SKM-1 (cell line): ENCODE measurements around the gene EDN2.

Source experiments
- DNase-seq: peaks from one replicate; lab custom pipeline; 2025; ENCODE audit not compliant: unreplicated experiment; lab: John Stamatoyannopoulos, UW

Gene EDN2

GRCh38 chr1:41486053-41486370, 1.5 kb upstream of the EDN2 start:
- DNase-seq = no peak

- no peak for DNase-seq
These were observed 1.1 kb upstream of the EDN2 start for GRCh38 chr1:41485605-41486004.

- DNase-seq = no peak
These were observed 502 bp downstream of the EDN2 start for GRCh38 chr1:41483960-41484401.

- no peak for DNase-seq
These were observed 1.3 kb downstream of the EDN2 start for GRCh38 chr1:41483001-41483850.

GRCh38 chr1:41482001-41482765, 2.3 kb downstream of the EDN2 start:
- no peak for DNase-seq

GRCh38 chr1:41481109-41481775, 3.2 kb downstream of the EDN2 start:
- DNase-seq = no peak

GRCh38 chr1:41480204-41481108, 4.0 kb downstream of the EDN2 start:
- DNase-seq = no peak

- no peak for DNase-seq
These were observed 4.7 kb downstream of the EDN2 start for GRCh38 chr1:41479808-41480160.

GRCh38 chr1:41479000-41479807, 5.3 kb downstream of the EDN2 start:
- DNase-seq = no peak

GRCh38 chr1:41478118-41478748, 6.2 kb downstream of the EDN2 start:
- no peak for DNase-seq

- DNase-seq = no peak
These were observed 7.6 kb downstream of the EDN2 start for GRCh38 chr1:41476807-41477361.

- no peak for DNase-seq
These were observed 8.5 kb downstream of the EDN2 start for GRCh38 chr1:41475859-41476567.

GRCh38 chr1:41475346-41475745, 9.1 kb downstream of the EDN2 start:
- no peak for DNase-seq

- DNase-seq = no peak
These were observed 9.8 kb downstream of the EDN2 start for GRCh38 chr1:41474490-41475271.

- no peak for DNase-seq
These were observed 10.6 kb downstream of the EDN2 start for GRCh38 chr1:41473738-41474362.

- DNase-seq = no peak
These were observed 12.8 kb downstream of the EDN2 start for GRCh38 chr1:41471658-41472057.

- DNase-seq = no peak
These were observed 14.8 kb downstream of the EDN2 start for GRCh38 chr1:41469706-41470105.
